Peyer's patch (tissue), 4 donors: ENCODE data around the gene LYL1. TPM values are rescaled to one million over a fixed set of nuclear protein-coding genes. Genes with fewer than 3 reads are reported as not detected.

Source experiments
- DNase-seq, 3 donors: peaks; one replicate each; pipeline ENCODE4 v3.0.0-alpha.2; 2017 to 2019
- H3K27ac ChIP-seq, 4 donors: fragments of 200-600 bp; sonication (generic); one replicate each; pipeline ENCODE4 v1.5.1; 2016 to 2019
- H3K27me3 ChIP-seq, 2 donors: fragments of 200-600 bp; sonication (generic); one replicate each; pipeline ENCODE4 v1.5.1; 2019
- H3K36me3 ChIP-seq, 3 donors: fragments of 200-600 bp; sonication (generic); one replicate each; pipeline ENCODE4 v1.5.1; 2016 to 2019
- H3K4me1 ChIP-seq, 4 donors: fragments of 200-600 bp; sonication (generic); one replicate each; pipeline ENCODE4 v1.5.1; 2016 to 2019
- H3K4me3 ChIP-seq, 4 donors: fragments of 200-600 bp; sonication (generic); 1 replicate in 3 of 4; 2 replicates in 1 of 4; pipeline ENCODE4 v1.5.1; 2016 to 2019; ENCODE audit warnings: mild to moderate bottlenecking in 1 of 4
- H3K9me3 ChIP-seq, 4 donors: fragments of 200-600 bp; sonication (generic); one replicate each; pipeline ENCODE4 v1.5.1; 2016 to 2019; ENCODE audit warnings: mild to moderate bottlenecking in 1 of 4
- CTCF ChIP-seq, 6 experiments: fragments of 450-650 bp in 4 of 6; fragments of 200-600 bp in 2 of 6; sonication (generic) in 1 of 6; IDR thresholded peaks; one replicate each; pipeline ENCODE4 v1.5.1; 2017 to 2019; ENCODE audit warnings: antibody characterized with exemption in 6 of 6, mild to moderate bottlenecking in 3 of 6, moderate library complexity in 1 of 6
- POLR2A ChIP-seq, 2 donors: fragments of 450-650 bp; IDR thresholded peaks; one replicate each; pipeline ENCODE4 v1.5.1; 2017; ENCODE audit warnings: antibody characterized with exemption in 2 of 2, mild to moderate bottlenecking in 2 of 2, moderate library complexity in 2 of 2
- total RNA-seq, 4 donors: library from RNA; depleted of rRNA; stranded (reverse); fragments of >200 nt; gene quantifications; one replicate each; pipeline ENCODE4 v1.1.0, GENCODE V29; 2016

The LYL1 gene
- total RNA-seq, 4 donors from 2014 or later = 1.2 to 21.5 (median 4.9) TPM

DNA sequence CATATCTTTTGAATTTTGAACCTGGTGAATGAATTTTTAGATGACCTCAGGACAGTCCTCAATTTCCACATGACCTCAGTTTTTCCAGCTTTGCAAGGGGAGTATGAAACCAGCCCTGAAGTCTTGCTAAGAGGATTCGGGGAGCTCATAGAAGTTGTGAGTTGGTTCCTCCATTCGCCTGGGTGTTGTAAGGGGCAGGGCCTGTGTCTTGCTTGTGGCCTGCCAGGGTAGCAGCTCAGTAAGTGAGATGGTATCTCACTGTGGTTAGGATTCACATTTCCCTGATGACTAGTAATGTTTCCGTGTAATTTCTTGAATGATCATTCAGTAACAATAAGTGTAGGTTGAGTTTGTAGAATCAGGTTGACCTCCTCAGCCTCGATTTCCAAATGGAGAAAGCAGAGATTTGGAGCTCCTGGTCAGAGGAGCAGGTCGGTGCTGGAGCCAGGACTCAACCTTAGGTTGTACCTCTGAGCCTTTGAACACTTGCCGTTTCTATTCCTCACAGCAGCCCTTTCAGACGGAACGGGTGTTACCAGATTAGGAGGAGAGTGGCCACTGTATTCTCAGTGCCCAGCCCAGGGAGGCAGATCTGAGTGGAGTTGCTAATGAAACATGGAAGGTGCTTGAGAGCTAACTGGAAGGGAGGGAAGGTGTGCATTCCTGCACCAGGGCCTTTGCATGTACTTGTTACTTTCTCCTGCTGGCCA lies 30.0 kb upstream of the LYL1 start:
- H3K4me3 ChIP-seq = no peak overlapping the region
- TF ChIP-seq POLR2A (IDR thresholded peaks at IDR 0.05) = no peak
- TF ChIP-seq CTCF (IDR thresholded peaks at IDR 0.05) = no peak
- H3K36me3 ChIP-seq = peaks cover 0 to 28% (median 0%) of the 10 kb centered on the region in 3 donors

DNA sequence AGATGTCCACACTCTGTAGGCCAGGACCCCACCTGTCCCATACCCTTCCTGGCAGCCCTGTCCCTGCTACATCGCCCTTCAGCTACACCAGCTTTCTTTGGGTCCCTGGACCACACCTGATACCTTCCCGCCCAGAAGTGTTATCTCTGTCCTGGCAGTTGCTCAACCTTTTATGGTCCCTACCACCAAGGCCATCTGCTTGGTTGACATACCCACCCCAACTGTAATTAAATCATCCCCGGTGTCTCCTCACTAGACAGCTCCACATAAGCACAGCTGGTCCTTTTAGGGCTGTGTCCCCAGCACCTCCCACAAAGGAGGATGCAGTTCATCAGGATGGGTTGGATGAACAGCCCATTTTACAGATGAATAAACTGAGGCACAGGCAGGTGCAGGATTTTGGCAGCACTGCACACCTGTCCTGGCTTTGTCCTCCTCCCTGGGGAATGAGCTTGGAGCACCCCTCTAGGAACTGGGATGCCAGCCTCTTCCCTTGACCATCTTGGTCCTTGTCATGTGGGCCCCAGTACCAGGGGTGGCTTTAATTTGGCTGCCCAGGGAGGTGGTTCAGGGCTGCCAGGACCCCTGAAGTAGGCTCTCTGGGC lies 28.3 kb upstream of the LYL1 start:
- no peak for TF ChIP-seq CTCF (IDR thresholded peaks at IDR 0.05)
- TF ChIP-seq POLR2A (IDR thresholded peaks at IDR 0.05) = no peak
- Histone ChIP-seq H3K27me3 (no peaks in the 10 kb centered on the region), H3K4me1 (no peaks in the 10 kb centered on the region), H3K4me3 (no peak overlapping the region), H3K36me3 (peaks cover 0 to 18% (median 0%) of the 10 kb centered on the region in 3 donors), H3K27ac (no peak overlapping the region), H3K9me3 (no peaks in the 10 kb centered on the region)
- no peak for DNase-seq

More for the DNA sequence above, 30.0 kb upstream of the LYL1 start:
- H3K27me3 ChIP-seq = no peaks in the 10 kb centered on the region
- no peaks in the 10 kb centered on the region for H3K9me3 ChIP-seq
- no peak overlapping the region for H3K27ac ChIP-seq
- H3K4me1 ChIP-seq = no peaks in the 10 kb centered on the region
- no peak for DNase-seq

GRCh38 chr19:13129384-13129783 lies 26.7 kb upstream of the LYL1 start:
- Histone ChIP-seq H3K27me3 (no peaks in the 10 kb centered on the region), H3K36me3 (peaks cover 0 to 7% (median 0%) of the 10 kb centered on the region in 3 donors), H3K9me3 (no peaks in the 10 kb centered on the region), H3K4me3 (no peak overlapping the region), H3K4me1 (no peaks in the 10 kb centered on the region), H3K27ac (no peak overlapping the region)
- no peak for DNase-seq
- TF ChIP-seq POLR2A (IDR thresholded peaks at IDR 0.05) (no peak), CTCF (IDR thresholded peaks at IDR 0.05) (no peak)

DNA sequence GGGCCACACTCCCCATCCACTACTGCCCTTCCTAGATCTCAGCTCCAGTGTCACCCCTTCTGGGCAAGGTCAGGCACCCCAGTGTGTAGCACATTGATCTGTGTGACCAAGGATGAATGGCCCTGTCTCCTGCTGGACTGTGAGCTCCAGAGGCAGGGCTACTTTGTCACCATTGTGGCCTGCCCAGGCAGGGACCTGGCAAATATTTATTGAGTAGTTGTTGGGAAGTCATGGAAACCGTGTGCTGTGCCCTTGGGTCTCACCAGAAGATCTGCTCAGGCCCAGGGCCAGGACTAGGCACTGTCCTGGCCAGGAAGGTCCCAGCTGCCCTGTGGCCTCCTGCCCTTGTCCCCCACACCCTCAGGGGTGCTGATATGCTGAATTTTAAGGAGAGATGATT lies 25.9 kb upstream of the LYL1 start:
- no peak for TF ChIP-seq CTCF (IDR thresholded peaks at IDR 0.05)
- no peak for TF ChIP-seq POLR2A (IDR thresholded peaks at IDR 0.05)
- Histone ChIP-seq H3K4me1 (no peaks in the 10 kb centered on the region), H3K27ac (no peak overlapping the region), H3K27me3 (no peaks in the 10 kb centered on the region), H3K36me3 (peaks cover 0 to 7% (median 0%) of the 10 kb centered on the region in 3 donors), H3K9me3 (no peaks in the 10 kb centered on the region), H3K4me3 (no peak overlapping the region)
- DNase-seq = no peak

- no peaks in the 10 kb centered on the region for H3K27me3 ChIP-seq
- no peaks in the 10 kb centered on the region for H3K4me1 ChIP-seq
- TF ChIP-seq CTCF (IDR thresholded peaks at IDR 0.05) = no peak
- no peak for TF ChIP-seq POLR2A (IDR thresholded peaks at IDR 0.05)
- no peak overlapping the region for H3K27ac ChIP-seq
- H3K4me3 ChIP-seq = no peak overlapping the region
- DNase-seq = no peak
- no peaks in the 10 kb centered on the region for H3K9me3 ChIP-seq
- H3K36me3 ChIP-seq = peaks cover 0 to 7% (median 0%) of the 10 kb centered on the region in 3 donors
Measured at GRCh38 chr19:13127811-13128575, 25.3 kb upstream of the LYL1 start.
